ENCODE results near the gene CNTN5.

- TF ChIP-seq CTCF (IDR thresholded peaks at IDR 0.05) (no peak), EZH2 (IDR thresholded peaks at IDR 0.05; ENCODE audit: borderline replicate concordance, insufficient read depth, low read depth, low read length, poor library complexity, severe bottlenecking) (no peak)
These were observed 1142.7 kb downstream of the CNTN5 start for GRCh38 chr11:100163471-100163870.

Data from B cell (primary cell).